HEK293 (cell line): Measurements from ENCODE around the gene TATDN2.

Experiments used
- CTCF ChIA-PET: fragments of 350-600 bp; formaldehyde crosslinking; extraction: SDS; loops from one replicate; lab custom pipeline; 2021; ENCODE audit warnings: antibody characterized with exemption; lab: Yijun Ruan, JAX
- POLR2A ChIA-PET: fragments of 300-600 bp; formaldehyde crosslinking; extraction: SDS; loops from one replicate; lab custom pipeline; 2020; ENCODE audit warnings: antibody characterized with exemption, inconsistent platforms; lab: Yijun Ruan, JAX
- H3K27ac ChIP-seq: fragments of 200-500 bp; sonication (Bioruptor generic); 2 replicates; pipeline ENCODE4 v1.5.1; 2014; ENCODE audit warnings: low read depth, low read length, control low read depth, inconsistent platforms; ENCODE audit errors: extremely low read depth
- H3K36me3 ChIP-seq, 2 experiments: fragments of 200-500 bp in 1 of 2; sonication (Bioruptor generic) in 1 of 2; 1 replicate in 1 of 2; 2 replicates in 1 of 2; pipeline ENCODE4 v1.5.1; 2014 to 2017; ENCODE audit warnings: inconsistent platforms in 2 of 2, low read length in 2 of 2; ENCODE audit not compliant: control insufficient read depth in 2 of 2, insufficient read depth in 1 of 2
- H3K4me1 ChIP-seq: fragments of 200-500 bp; sonication (Bioruptor generic); 2 replicates; pipeline ENCODE4 v1.5.1; 2014; ENCODE audit warnings: mild to moderate bottlenecking, low read length, inconsistent platforms; ENCODE audit not compliant: control insufficient read depth, insufficient read depth
- H3K4me3 ChIP-seq: 2 replicates; pipeline ENCODE4 v1.5.1; 2011; ENCODE audit warnings: low read depth, mild to moderate bottlenecking, control low read depth, low read length, moderate library complexity
- H3K9me3 ChIP-seq: fragments of 200-500 bp; sonication (Bioruptor generic); 2 replicates; pipeline ENCODE4 v1.5.1; 2014; ENCODE audit warnings: low read depth, low read length, inconsistent platforms; ENCODE audit not compliant: control insufficient read depth, insufficient read depth
- TSHZ1 ChIP-seq: fragments of 450-650 bp; formaldehyde crosslinking; IDR thresholded peaks from 2 replicates; pipeline ENCODE4 v1.5.1; 2016; ENCODE audit warnings: missing biosample characterization, missing genetic modification characterization, borderline replicate concordance
- YY2 ChIP-seq: fragments of 450-650 bp; formaldehyde crosslinking; IDR thresholded peaks from 2 replicates; pipeline ENCODE4 v1.5.1; 2016; ENCODE audit warnings: missing biosample characterization, missing genetic modification characterization
- ZBTB48 ChIP-seq: fragments of 450-650 bp; formaldehyde crosslinking; IDR thresholded peaks from 2 replicates; pipeline ENCODE4 v1.5.1; 2016; ENCODE audit warnings: missing biosample characterization, missing genetic modification characterization
- ZNF211 ChIP-seq: fragments of 450-650 bp; formaldehyde crosslinking; IDR thresholded peaks from 2 replicates; pipeline ENCODE4 v1.5.1; 2016; ENCODE audit warnings: low read depth, missing biosample characterization, missing genetic modification characterization
- ZNF416 ChIP-seq: fragments of 450-650 bp; formaldehyde crosslinking; IDR thresholded peaks from 2 replicates; pipeline ENCODE4 v1.5.1; 2016; ENCODE audit warnings: missing biosample characterization, missing genetic modification characterization
- ZNF529 ChIP-seq: fragments of 450-650 bp; formaldehyde crosslinking; IDR thresholded peaks from 2 replicates; pipeline ENCODE4 v1.5.1; 2017; ENCODE audit warnings: missing genetic modification characterization, missing biosample characterization; ENCODE audit not compliant: insufficient replicate concordance
- ZNF701 ChIP-seq: fragments of 450-650 bp; formaldehyde crosslinking; IDR thresholded peaks from 2 replicates; pipeline ENCODE4 v1.5.1; 2016; ENCODE audit warnings: missing biosample characterization, missing genetic modification characterization
- ZNF707 ChIP-seq: fragments of 450-650 bp; formaldehyde crosslinking; IDR thresholded peaks from 2 replicates; pipeline ENCODE4 v1.5.1; 2016; ENCODE audit warnings: missing biosample characterization, missing genetic modification characterization
- ZNF768 ChIP-seq: fragments of 450-650 bp; formaldehyde crosslinking; IDR thresholded peaks from 2 replicates; pipeline ENCODE4 v1.5.1; 2018; ENCODE audit warnings: missing biosample characterization, mild to moderate bottlenecking, missing genetic modification characterization
- ZNF785 ChIP-seq: fragments of 450-650 bp; formaldehyde crosslinking; IDR thresholded peaks from 2 replicates; pipeline ENCODE4 v1.5.1; 2016; ENCODE audit warnings: missing biosample characterization, missing genetic modification characterization
- TF ChIP-seq, protein P1 (sequence below): fragments of 450-650 bp; formaldehyde crosslinking; IDR thresholded peaks from 2 replicates; pipeline ENCODE4 v1.5.1; 2016; ENCODE audit warnings: missing biosample characterization, missing genetic modification characterization
- TF ChIP-seq, protein P2 (sequence below): IDR thresholded peaks from 2 replicates; pipeline ENCODE4 v1.6.1; 2011; ENCODE audit warnings: mild to moderate bottlenecking, low read depth, low read length, borderline replicate concordance
- TF ChIP-seq, protein P3 (sequence below): fragments of 450-650 bp; formaldehyde crosslinking; IDR thresholded peaks from 2 replicates; pipeline ENCODE4 v1.5.1; 2016; ENCODE audit warnings: missing biosample characterization, missing genetic modification characterization
- TF ChIP-seq, protein P4 (sequence below): fragments of 450-650 bp; formaldehyde crosslinking; IDR thresholded peaks from 2 replicates; pipeline ENCODE4 v1.5.1; 2017; ENCODE audit warnings: missing biosample characterization, missing genetic modification characterization
- TF ChIP-seq, protein P5 (sequence below): fragments of 450-650 bp; formaldehyde crosslinking; IDR thresholded peaks from 2 replicates; pipeline ENCODE4 v1.5.1; 2016; ENCODE audit warnings: missing biosample characterization, missing genetic modification characterization
- TF ChIP-seq, protein P6 (sequence below): fragments of 450-650 bp; formaldehyde crosslinking; IDR thresholded peaks from 2 replicates; pipeline ENCODE4 v1.5.1; 2016; ENCODE audit warnings: missing biosample characterization, missing genetic modification characterization

The TATDN2 gene

GRCh38 chr3:10327592-10327991 lies 79.3 kb downstream of the TATDN2 start (continued):
- TF ChIP-seq, protein P1, sequence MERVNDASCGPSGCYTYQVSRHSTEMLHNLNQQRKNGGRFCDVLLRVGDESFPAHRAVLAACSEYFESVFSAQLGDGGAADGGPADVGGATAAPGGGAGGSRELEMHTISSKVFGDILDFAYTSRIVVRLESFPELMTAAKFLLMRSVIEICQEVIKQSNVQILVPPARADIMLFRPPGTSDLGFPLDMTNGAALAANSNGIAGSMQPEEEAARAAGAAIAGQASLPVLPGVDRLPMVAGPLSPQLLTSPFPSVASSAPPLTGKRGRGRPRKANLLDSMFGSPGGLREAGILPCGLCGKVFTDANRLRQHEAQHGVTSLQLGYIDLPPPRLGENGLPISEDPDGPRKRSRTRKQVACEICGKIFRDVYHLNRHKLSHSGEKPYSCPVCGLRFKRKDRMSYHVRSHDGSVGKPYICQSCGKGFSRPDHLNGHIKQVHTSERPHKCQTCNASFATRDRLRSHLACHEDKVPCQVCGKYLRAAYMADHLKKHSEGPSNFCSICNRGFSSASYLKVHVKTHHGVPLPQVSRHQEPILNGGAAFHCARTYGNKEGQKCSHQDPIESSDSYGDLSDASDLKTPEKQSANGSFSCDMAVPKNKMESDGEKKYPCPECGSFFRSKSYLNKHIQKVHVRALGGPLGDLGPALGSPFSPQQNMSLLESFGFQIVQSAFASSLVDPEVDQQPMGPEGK (tag by site-specific recombination) = no peak
- TF ChIP-seq, protein P2, sequence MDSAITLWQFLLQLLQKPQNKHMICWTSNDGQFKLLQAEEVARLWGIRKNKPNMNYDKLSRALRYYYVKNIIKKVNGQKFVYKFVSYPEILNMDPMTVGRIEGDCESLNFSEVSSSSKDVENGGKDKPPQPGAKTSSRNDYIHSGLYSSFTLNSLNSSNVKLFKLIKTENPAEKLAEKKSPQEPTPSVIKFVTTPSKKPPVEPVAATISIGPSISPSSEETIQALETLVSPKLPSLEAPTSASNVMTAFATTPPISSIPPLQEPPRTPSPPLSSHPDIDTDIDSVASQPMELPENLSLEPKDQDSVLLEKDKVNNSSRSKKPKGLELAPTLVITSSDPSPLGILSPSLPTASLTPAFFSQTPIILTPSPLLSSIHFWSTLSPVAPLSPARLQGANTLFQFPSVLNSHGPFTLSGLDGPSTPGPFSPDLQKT = no peak

GRCh38 chr3:10328460-10329071 lies 80.3 kb downstream of the TATDN2 start:
- Histone ChIP-seq H3K4me1 (no peaks in the 10 kb centered on the region), H3K27ac (no peak overlapping the region), H3K4me3 (no peak overlapping the region)
- POLR2A ChIA-PET = no interaction called here
- CTCF ChIA-PET = interaction anchor here (0.6 kb wide), 1 partner anchor 455 kb away, joined by 3 read pairs; no protein-coding TSS in a partner anchor
- TF ChIP-seq ZNF701 (tag by site-specific recombination) = no peak
- TF ChIP-seq, protein P3, sequence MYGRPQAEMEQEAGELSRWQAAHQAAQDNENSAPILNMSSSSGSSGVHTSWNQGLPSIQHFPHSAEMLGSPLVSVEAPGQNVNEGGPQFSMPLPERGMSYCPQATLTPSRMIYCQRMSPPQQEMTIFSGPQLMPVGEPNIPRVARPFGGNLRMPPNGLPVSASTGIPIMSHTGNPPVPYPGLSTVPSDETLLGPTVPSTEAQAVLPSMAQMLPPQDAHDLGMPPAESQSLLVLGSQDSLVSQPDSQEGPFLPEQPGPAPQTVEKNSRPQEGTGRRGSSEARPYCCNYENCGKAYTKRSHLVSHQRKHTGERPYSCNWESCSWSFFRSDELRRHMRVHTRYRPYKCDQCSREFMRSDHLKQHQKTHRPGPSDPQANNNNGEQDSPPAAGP (tag by site-specific recombination) = no peak
- TF ChIP-seq, protein P4, sequence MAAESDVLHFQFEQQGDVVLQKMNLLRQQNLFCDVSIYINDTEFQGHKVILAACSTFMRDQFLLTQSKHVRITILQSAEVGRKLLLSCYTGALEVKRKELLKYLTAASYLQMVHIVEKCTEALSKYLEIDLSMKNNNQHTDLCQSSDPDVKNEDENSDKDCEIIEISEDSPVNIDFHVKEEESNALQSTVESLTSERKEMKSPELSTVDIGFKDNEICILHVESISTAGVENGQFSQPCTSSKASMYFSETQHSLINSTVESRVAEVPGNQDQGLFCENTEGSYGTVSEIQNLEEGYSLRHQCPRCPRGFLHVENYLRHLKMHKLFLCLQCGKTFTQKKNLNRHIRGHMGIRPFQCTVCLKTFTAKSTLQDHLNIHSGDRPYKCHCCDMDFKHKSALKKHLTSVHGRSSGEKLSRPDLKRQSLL (tag by site-specific recombination) = no peak
- no peak for TF ChIP-seq ZNF707 (tag by site-specific recombination)
- TF ChIP-seq ZNF211 = no peak
- no peak for TF ChIP-seq ZBTB48 (tag by site-specific recombination)
- no peak for TF ChIP-seq ZNF785 (tag by site-specific recombination)
- TF ChIP-seq, protein P5, sequence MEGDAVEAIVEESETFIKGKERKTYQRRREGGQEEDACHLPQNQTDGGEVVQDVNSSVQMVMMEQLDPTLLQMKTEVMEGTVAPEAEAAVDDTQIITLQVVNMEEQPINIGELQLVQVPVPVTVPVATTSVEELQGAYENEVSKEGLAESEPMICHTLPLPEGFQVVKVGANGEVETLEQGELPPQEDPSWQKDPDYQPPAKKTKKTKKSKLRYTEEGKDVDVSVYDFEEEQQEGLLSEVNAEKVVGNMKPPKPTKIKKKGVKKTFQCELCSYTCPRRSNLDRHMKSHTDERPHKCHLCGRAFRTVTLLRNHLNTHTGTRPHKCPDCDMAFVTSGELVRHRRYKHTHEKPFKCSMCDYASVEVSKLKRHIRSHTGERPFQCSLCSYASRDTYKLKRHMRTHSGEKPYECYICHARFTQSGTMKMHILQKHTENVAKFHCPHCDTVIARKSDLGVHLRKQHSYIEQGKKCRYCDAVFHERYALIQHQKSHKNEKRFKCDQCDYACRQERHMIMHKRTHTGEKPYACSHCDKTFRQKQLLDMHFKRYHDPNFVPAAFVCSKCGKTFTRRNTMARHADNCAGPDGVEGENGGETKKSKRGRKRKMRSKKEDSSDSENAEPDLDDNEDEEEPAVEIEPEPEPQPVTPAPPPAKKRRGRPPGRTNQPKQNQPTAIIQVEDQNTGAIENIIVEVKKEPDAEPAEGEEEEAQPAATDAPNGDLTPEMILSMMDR (tag by site-specific recombination) = no peak
- TF ChIP-seq TSHZ1 (tag by site-specific recombination) = no peak
- no peak for TF ChIP-seq YY2
- TF ChIP-seq, protein P6, sequence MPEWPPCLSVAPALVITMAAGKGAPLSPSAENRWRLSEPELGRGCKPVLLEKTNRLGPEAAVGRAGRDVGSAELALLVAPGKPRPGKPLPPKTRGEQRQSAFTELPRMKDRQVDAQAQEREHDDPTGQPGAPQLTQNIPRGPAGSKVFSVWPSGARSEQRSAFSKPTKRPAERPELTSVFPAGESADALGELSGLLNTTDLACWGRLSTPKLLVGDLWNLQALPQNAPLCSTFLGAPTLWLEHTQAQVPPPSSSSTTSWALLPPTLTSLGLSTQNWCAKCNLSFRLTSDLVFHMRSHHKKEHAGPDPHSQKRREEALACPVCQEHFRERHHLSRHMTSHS (tag by site-specific recombination) = no peak
- TF ChIP-seq ZNF529 (tag by site-specific recombination) = no peak
- TF ChIP-seq ZNF416 (tag by site-specific recombination) = no peak
- no peak for TF ChIP-seq ZNF768
- TF ChIP-seq, all 188 proteins: peak for 0
- no peaks in the 10 kb centered on the region for H3K9me3 ChIP-seq
- H3K36me3 ChIP-seq = no peaks in the 10 kb centered on the region
